Measurements from ENCODE around the gene HLA-DQB1.

The HLA-DQB1 gene

DNA sequence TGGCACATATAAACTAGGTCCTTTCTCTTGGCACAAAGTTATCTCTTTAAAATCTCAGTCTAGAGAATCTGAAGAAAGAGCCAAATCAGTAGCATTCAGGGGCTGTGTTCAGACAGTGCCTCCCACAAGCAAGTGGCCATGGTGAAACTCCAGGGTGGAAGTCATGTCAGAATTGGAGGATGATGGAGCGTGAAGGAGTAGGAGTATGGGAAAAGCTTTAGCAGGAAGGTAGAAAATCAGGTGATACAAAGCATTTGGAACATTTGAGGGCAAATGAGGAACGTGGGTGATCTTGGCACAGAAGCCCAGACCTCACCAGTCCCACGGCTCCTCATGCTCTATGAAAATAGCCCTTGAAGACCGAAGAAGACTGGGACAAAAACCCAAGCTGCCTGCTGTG lies 2.8 kb upstream of the HLA-DQB1 start:
- H3K27ac ChIP-seq, result no peak overlapping the region
- TF ChIP-seq, protein P1, sequence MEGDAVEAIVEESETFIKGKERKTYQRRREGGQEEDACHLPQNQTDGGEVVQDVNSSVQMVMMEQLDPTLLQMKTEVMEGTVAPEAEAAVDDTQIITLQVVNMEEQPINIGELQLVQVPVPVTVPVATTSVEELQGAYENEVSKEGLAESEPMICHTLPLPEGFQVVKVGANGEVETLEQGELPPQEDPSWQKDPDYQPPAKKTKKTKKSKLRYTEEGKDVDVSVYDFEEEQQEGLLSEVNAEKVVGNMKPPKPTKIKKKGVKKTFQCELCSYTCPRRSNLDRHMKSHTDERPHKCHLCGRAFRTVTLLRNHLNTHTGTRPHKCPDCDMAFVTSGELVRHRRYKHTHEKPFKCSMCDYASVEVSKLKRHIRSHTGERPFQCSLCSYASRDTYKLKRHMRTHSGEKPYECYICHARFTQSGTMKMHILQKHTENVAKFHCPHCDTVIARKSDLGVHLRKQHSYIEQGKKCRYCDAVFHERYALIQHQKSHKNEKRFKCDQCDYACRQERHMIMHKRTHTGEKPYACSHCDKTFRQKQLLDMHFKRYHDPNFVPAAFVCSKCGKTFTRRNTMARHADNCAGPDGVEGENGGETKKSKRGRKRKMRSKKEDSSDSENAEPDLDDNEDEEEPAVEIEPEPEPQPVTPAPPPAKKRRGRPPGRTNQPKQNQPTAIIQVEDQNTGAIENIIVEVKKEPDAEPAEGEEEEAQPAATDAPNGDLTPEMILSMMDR (conservative IDR thresholded peaks at IDR 0.05), result no peak

DNA sequence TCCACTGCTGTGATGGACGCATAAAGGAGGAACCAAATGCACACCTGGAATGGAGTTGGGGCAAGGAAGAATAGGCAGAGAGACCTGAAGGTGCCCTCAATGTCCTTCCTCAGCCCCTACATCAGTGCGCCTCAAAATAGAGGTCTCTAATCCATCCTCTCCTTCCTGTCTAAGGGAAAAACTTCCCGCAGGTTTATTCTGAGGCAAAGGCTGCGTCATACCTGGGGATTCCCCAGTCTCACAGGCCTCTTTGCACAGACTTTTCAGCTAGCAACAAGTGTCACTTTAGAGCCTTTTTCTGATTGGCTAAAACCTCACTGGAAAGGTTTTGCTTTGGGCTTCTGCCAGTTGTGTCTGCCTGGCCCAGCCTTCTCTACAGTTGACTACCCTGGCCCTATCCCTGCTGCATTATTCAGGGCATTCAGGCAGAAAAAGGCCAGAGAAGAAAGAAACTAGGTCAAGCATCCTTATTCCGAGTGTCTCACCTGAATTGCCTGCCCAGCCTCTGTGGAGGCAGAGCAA lies 1.8 kb upstream of the HLA-DQB1 start:
- TF ChIP-seq, protein P1 (conservative IDR thresholded peaks at IDR 0.05), result no peak
- H3K27ac ChIP-seq, result no peak overlapping the region

DNA sequence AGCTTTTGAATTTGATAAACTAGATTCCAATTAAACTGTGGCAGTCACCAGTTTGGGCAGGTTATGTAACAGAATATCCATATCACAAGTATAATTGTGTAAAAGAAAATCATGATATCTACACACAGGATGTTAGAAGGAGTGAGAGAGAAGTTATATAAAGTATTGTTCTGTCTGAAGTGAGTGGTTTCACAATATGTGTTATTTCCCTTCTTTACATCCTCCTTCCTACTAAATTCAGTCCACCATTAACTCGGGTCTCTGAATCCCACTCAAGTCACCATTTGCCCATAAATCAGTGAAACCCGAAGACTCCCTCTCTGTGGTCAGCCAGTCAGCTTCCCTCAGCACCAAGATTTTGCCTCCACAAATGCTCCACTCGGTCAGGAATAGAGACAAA lies 796 bp downstream of the HLA-DQB1 start:
- no peak overlapping the region for H3K27ac ChIP-seq
- TF ChIP-seq, protein P1 (conservative IDR thresholded peaks at IDR 0.05), result no peak

DNA sequence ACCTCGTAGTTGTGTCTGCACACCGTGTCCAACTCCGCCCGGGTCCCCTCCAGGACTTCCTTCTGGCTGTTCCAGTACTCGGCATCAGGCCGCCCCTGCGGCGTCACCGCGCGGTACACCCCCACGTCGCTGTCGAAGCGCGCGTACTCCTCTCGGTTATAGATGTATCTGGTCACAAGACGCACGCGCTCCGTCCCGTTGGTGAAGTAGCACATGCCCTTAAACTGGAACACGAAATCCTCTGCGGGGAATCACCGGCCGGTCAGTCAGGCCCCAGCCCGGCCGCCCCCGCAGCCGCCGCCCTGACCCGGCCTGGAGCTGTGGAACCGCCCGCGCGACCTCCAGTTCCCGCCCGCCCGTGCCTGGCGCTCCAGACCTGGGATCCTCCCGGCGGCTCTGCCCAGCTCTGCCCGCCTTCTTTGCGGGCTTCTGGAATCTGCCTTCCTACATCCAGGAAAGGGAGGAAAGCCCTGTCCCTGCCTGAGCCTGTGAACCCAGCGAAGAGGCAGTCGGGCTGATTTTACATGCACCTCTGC lies 1.6 kb downstream of the HLA-DQB1 start:
- TF ChIP-seq, protein P1 (conservative IDR thresholded peaks at IDR 0.05), result no peak
- no peak overlapping the region for H3K27ac ChIP-seq

DNA sequence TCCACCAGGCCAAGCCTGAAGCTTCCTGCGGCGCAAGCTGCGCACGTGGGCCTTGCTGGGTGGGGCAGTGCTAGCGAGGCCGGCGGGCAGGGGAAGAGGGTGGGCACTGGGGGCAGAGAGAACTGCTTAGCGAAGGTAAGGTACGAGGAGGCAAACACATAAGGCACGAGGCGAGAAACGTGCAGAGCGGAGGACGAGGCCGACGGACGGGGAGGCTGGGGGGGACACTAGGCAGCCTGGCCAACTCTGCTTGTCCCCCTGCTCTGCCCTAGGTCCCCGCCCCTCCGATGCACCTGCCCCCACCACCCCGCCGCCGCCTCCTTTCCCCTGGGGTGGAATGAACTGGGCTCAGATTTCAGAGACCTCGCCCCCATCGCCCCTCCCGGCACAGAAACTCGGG lies 2.1 kb downstream of the HLA-DQB1 start:
- TF ChIP-seq, protein P1 (conservative IDR thresholded peaks at IDR 0.05), result no peak
- H3K27ac ChIP-seq, result no peak overlapping the region

DNA sequence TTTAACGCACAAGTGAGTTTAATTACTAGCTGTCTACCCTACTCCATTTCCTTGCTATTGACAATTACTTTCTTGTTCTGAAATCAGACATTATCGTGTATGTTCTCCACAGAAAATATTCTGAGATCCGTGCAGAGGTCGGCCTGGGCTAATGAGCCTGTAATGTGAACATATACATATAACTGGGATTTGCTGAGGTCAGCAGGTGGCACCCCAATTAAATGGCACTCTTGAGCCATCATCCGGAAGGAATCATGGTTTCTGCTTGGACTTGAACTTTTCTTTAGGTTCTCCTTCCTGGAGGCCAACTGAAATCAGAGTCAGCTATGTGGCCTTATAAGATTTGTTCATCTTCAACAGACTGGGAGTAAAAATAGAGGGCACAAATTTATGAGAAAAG lies 3.6 kb downstream of the HLA-DQB1 start:
- H3K27ac ChIP-seq, result no peak overlapping the region
- TF ChIP-seq, protein P1 (conservative IDR thresholded peaks at IDR 0.05), result no peak

DNA sequence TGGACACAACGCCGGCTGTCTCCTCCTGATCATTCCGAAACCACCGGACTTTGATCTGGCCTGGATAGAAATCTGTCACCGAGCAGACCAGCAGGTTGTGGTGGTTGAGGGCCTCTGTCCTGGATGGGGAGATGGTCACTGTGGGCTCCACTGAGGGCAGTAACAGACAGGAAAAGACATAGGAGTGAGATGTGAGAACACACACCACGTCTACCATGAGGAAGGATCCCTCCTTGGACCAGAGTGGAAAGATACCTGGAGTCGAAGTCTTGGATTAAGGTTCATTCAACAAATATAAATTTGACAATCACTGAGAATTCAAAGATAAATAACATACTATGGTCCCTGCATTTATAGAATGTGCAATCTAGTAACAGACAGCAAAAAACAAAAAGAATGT lies 4.4 kb downstream of the HLA-DQB1 start:
- TF ChIP-seq, protein P1 (conservative IDR thresholded peaks at IDR 0.05), result no peak
- no peak overlapping the region for H3K27ac ChIP-seq

Data from VCaP (cell line).